Mononuclear cell (primary cell): ENCODE results near the gene PIK3IP1. TPM values are rescaled to one million over a fixed set of nuclear protein-coding genes. Genes with fewer than 3 reads are reported as not detected.
"Not testable (repeated sequence)": the region's sequence is repeated elsewhere in the genome, so short reads cannot be mapped to it uniquely, and the experiment has no call there.

Source experiments
- H3K27me3 ChIP-seq: 2 replicates; pipeline ENCODE4 v1.6.0; 2011; ENCODE audit warnings: low read length, control low read depth; ENCODE audit not compliant: insufficient read depth
- H3K4me1 ChIP-seq: 2 replicates; pipeline ENCODE4 v1.5.1; 2011; ENCODE audit warnings: mild to moderate bottlenecking, low read length, control low read depth; ENCODE audit not compliant: insufficient read depth
- H3K4me3 ChIP-seq: 2 replicates; pipeline ENCODE4 v1.5.1; 2011; ENCODE audit warnings: mild to moderate bottlenecking, low read length, moderate library complexity
- H3K9me3 ChIP-seq: 2 replicates; pipeline ENCODE4 v1.5.1; 2011; ENCODE audit warnings: low read depth, mild to moderate bottlenecking, control low read depth, low read length
- total RNA-seq: library from RNA; depleted of rRNA; stranded (reverse); fragments of >200 nt; gene quantifications from one replicate; pipeline ENCODE4 v1.2.3, GENCODE V29; 2012

Gene PIK3IP1
- total RNA-seq, 1 donor = 608 TPM

GRCh38 chr22:31239771-31240370 is 52.4 kb downstream of the PIK3IP1 start:
- Histone ChIP-seq H3K4me1 (peaks cover 16% of the 10 kb centered on the region), H3K9me3 (no peaks in the 10 kb centered on the region), H3K27me3 (no peaks in the 10 kb centered on the region), H3K4me3 (no peak overlapping the region)

GRCh38 chr22:31238057-31238456 is 54.2 kb downstream of the PIK3IP1 start:
- Histone ChIP-seq H3K9me3 (no peaks in the 10 kb centered on the region), H3K4me3 (no peak overlapping the region), H3K4me1 (peaks cover 34% of the 10 kb centered on the region), H3K27me3 (no peaks in the 10 kb centered on the region)

- not testable (repeated sequence) for H3K4me3 ChIP-seq, H3K27me3 ChIP-seq, H3K9me3 ChIP-seq
- H3K4me1 ChIP-seq = peaks cover 55% of the 10 kb centered on the region
Observed at GRCh38 chr22:31236044-31236443, 56.2 kb downstream of the PIK3IP1 start.

- Histone ChIP-seq H3K27me3 (no peaks in the 10 kb centered on the region), H3K4me1 (peaks cover 64% of the 10 kb centered on the region), H3K9me3 (no peaks in the 10 kb centered on the region), H3K4me3 (peak overlapping the region; percentile 28)
Observed at GRCh38 chr22:31235081-31235480, 57.2 kb downstream of the PIK3IP1 start.

- peaks cover 85% of the 10 kb centered on the region for H3K4me1 ChIP-seq
- H3K27me3 ChIP-seq = no peaks in the 10 kb centered on the region
- H3K9me3 ChIP-seq = no peaks in the 10 kb centered on the region
- no peak overlapping the region for H3K4me3 ChIP-seq
Observed at GRCh38 chr22:31233001-31233400, 59.3 kb downstream of the PIK3IP1 start.

Other genes starting within 250 kb of the PIK3IP1 start
- 2.8 TPM for gene SMTN, start 211.2 kb downstream of the PIK3IP1 start, total RNA-seq
- 14.6 TPM for gene SELENOM, start 184.9 kb downstream of the PIK3IP1 start, total RNA-seq
- not detected for gene INPP5J, start 169.5 kb downstream of the PIK3IP1 start, total RNA-seq
- not detected for gene PLA2G3, start 152.0 kb downstream of the PIK3IP1 start, total RNA-seq
- gene RNF185, start 132.3 kb downstream of the PIK3IP1 start, total RNA-seq = 15.0 TPM
- gene LIMK2, start 80.2 kb downstream of the PIK3IP1 start, total RNA-seq = 19.7 TPM
- 44.3 TPM for gene PATZ1, start 53.9 kb upstream of the PIK3IP1 start, total RNA-seq
- 48.1 TPM for gene DRG1, start 107.1 kb upstream of the PIK3IP1 start, total RNA-seq
- 21.9 TPM for gene EIF4ENIF1, start 197.4 kb upstream of the PIK3IP1 start, total RNA-seq
- gene SFI1, start 204.0 kb upstream of the PIK3IP1 start, total RNA-seq = 63.2 TPM